Upper lobe of left lung (tissue), 6 donors: ENCODE measurements around the gene PROSER3. TPM values are rescaled to one million over a fixed set of nuclear protein-coding genes. Genes with fewer than 3 reads are reported as not detected.

ENCODE experiments used
- ATAC-seq, 2 donors: fragments of 200-7000 bp; cut with Tn5 transposase; one replicate each; pipeline ENCODE4 v1.9.1; 2022; ENCODE audit warnings: mild to moderate bottlenecking in 2 of 2, moderate library complexity in 2 of 2; ENCODE audit not compliant: low FRiP score in 2 of 2
- DNase-seq, 2 donors: peaks; one replicate each; pipeline ENCODE4 v3.0.0-alpha.2; 2019 to 2020
- H3K27ac ChIP-seq, 4 donors: fragments of 200-600 bp; sonication (generic); one replicate each; pipeline ENCODE4 v1.5.1; 2016 to 2019
- H3K27me3 ChIP-seq, 4 donors: fragments of 200-600 bp; sonication (generic); one replicate each; pipeline ENCODE4 v1.5.1; 2017 to 2019
- H3K36me3 ChIP-seq, 4 donors: fragments of 200-600 bp; sonication (generic); one replicate each; pipeline ENCODE4 v1.5.1; 2016 to 2019
- H3K4me1 ChIP-seq, 4 donors: fragments of 200-600 bp; sonication (generic); one replicate each; pipeline ENCODE4 v1.5.1; 2018 to 2019
- H3K4me3 ChIP-seq, 4 donors: fragments of 200-600 bp; sonication (generic); one replicate each; pipeline ENCODE4 v1.5.1; 2017 to 2019; ENCODE audit warnings: mild to moderate bottlenecking in 2 of 4, moderate library complexity in 1 of 4
- H3K9me3 ChIP-seq, 4 donors: fragments of 200-600 bp; sonication (generic); one replicate each; pipeline ENCODE4 v1.5.1; 2018 to 2019
- CTCF ChIP-seq, 6 experiments: fragments of 450-650 bp in 4 of 6; fragments of 200-600 bp in 2 of 6; sonication (generic) in 2 of 6; IDR thresholded peaks; one replicate each; pipeline ENCODE4 v1.5.1; 2016 to 2019; ENCODE audit warnings: antibody characterized with exemption in 6 of 6
- EP300 ChIP-seq, 4 donors: sonication (generic); formaldehyde crosslinking; IDR thresholded peaks; one replicate each; pipeline ENCODE4 v1.5.1; 2017; ENCODE audit warnings: antibody characterized with exemption in 4 of 4, control low read depth in 2 of 4
- POLR2A ChIP-seq, 4 donors: fragments of 450-650 bp; IDR thresholded peaks; one replicate each; pipeline ENCODE4 v1.5.1; 2016 to 2017; ENCODE audit warnings: antibody characterized with exemption in 4 of 4, mild to moderate bottlenecking in 2 of 4
- POLR2AphosphoS5 ChIP-seq, 2 donors: sonication (generic); formaldehyde crosslinking; IDR thresholded peaks; one replicate each; pipeline ENCODE4 v1.5.1; 2017; ENCODE audit warnings: antibody characterized with exemption in 2 of 2
- WGBS, 2 donors: methylation state at CpG; one replicate each; pipeline ENCODE4 v1.1.5; 2017 to 2018; 5-methylcytosine and 5-hydroxymethylcytosine counted together
- total RNA-seq, 6 donors: library from RNA; depleted of rRNA in 4 of 6; stranded (reverse); fragments of >200 nt in 4 of 6; gene quantifications; one replicate each; pipeline versions ENCODE4 v1.1.0 to v1.2.1, GENCODE V29; 2016 to 2021
- donor health status: DM: no; HTN: no; CAD: no; lungs with moderate emphysema.
- donor health status: DM: no; HTN: yes; CAD: no; lungs with severe emphysema.

The PROSER3 gene
- total RNA-seq, 6 donors from 2014 or later, result 13.8 to 32.5 (median 19.5) TPM

GRCh38 chr19:35785339-35785627, 27.3 kb downstream of the PROSER3 start:
- DNase-seq, result no peak
- H3K27ac ChIP-seq, result no peak overlapping the region
- no peaks in the 10 kb centered on the region for H3K4me1 ChIP-seq
- peaks cover 0 to 37% (median 18%) of the 10 kb centered on the region in 4 donors for H3K36me3 ChIP-seq
- H3K27me3 ChIP-seq, result no peaks in the 10 kb centered on the region
- WGBS, 2 donors, result 91 to 92% methylated on average over 3 to 6 of the region's 10 CpGs
- TF ChIP-seq POLR2A (IDR thresholded peaks at IDR 0.05) (no peak), POLR2AphosphoS5 (IDR thresholded peaks at IDR 0.05) (no peak), EP300 (IDR thresholded peaks at IDR 0.05) (no peak), CTCF (IDR thresholded peaks at IDR 0.05) (no peak)
- no peak overlapping the region for H3K4me3 ChIP-seq
- H3K9me3 ChIP-seq, result no peaks in the 10 kb centered on the region
- no peak for ATAC-seq

- peaks cover 0 to 25% (median 12%) of the 10 kb centered on the region in 4 donors for H3K36me3 ChIP-seq
- H3K27ac ChIP-seq, result no peak overlapping the region
- WGBS, 2 donors, result 92 to 94% methylated on average over 13 to 29 of the region's 31 CpGs
- TF ChIP-seq POLR2A (IDR thresholded peaks at IDR 0.05), result no peak
- no peak for TF ChIP-seq POLR2AphosphoS5 (IDR thresholded peaks at IDR 0.05)
- no peak for TF ChIP-seq CTCF (IDR thresholded peaks at IDR 0.05)
- no peak for TF ChIP-seq EP300 (IDR thresholded peaks at IDR 0.05)
- H3K9me3 ChIP-seq, result no peaks in the 10 kb centered on the region
- DNase-seq (peak in 1 of 2 donors; percentile 61), ATAC-seq (no peak)
- H3K4me3 ChIP-seq, result no peak overlapping the region
- H3K4me1 ChIP-seq, result no peaks in the 10 kb centered on the region
- H3K27me3 ChIP-seq, result no peaks in the 10 kb centered on the region
Measured at GRCh38 chr19:35786299-35787160, 28.6 kb downstream of the PROSER3 start.

- no peak overlapping the region for H3K4me3 ChIP-seq
- H3K27ac ChIP-seq, result no peak overlapping the region
- no peaks in the 10 kb centered on the region for H3K9me3 ChIP-seq
- H3K4me1 ChIP-seq, result no peaks in the 10 kb centered on the region
- TF ChIP-seq POLR2A (IDR thresholded peaks at IDR 0.05) (no peak), CTCF (IDR thresholded peaks at IDR 0.05) (no peak), EP300 (IDR thresholded peaks at IDR 0.05) (no peak), POLR2AphosphoS5 (IDR thresholded peaks at IDR 0.05) (no peak)
- DNase-seq (peak in 1 of 2 donors; percentile 55), ATAC-seq (no peak)
- no peaks in the 10 kb centered on the region for H3K27me3 ChIP-seq
- peaks cover 0 to 20% (median 10%) of the 10 kb centered on the region in 4 donors for H3K36me3 ChIP-seq
- WGBS, 2 donors, result 87 to 92% methylated on average over 2 to 8 of the region's 15 CpGs
Measured at GRCh38 chr19:35787227-35787799, 29.3 kb downstream of the PROSER3 start.

GRCh38 chr19:35788205-35788960, 30.4 kb downstream of the PROSER3 start:
- H3K4me3 ChIP-seq, result no peak overlapping the region
- ATAC-seq (no peak), DNase-seq (no peak)
- no peak overlapping the region for H3K27ac ChIP-seq
- H3K9me3 ChIP-seq, result no peaks in the 10 kb centered on the region
- 82 to 83% methylated on average over 8 to 12 of the region's 12 CpGs for WGBS, 2 donors
- TF ChIP-seq CTCF (IDR thresholded peaks at IDR 0.05) (no peak), POLR2AphosphoS5 (IDR thresholded peaks at IDR 0.05) (no peak), EP300 (IDR thresholded peaks at IDR 0.05) (no peak), POLR2A (IDR thresholded peaks at IDR 0.05) (no peak)
- H3K36me3 ChIP-seq, result peaks cover 0 to 16% (median 8%) of the 10 kb centered on the region in 4 donors
- no peaks in the 10 kb centered on the region for H3K27me3 ChIP-seq
- H3K4me1 ChIP-seq, result no peaks in the 10 kb centered on the region
